Fibroblast of lung (primary cell): ENCODE measurements around the gene ZNF862.
A peak's percentile ranks its signal among the peaks of the same experiment; 100 is the strongest.

ENCODE experiments used
- CTCF ChIP-seq, 2 donors: IDR thresholded peaks in 1 of 2; conservative IDR thresholded peaks in 1 of 2; 1 replicate in 1 of 2; 2 replicates in 1 of 2; pipeline ENCODE4 v1.5.1; 2011 to 2012; ENCODE audit warnings: low read length in 2 of 2, control low read depth in 1 of 2, inconsistent platforms in 1 of 2, low read depth in 1 of 2, mild to moderate bottlenecking in 1 of 2
- EZH2 ChIP-seq: IDR thresholded peaks from 2 replicates; pipeline ENCODE4 v1.5.1; 2012; ENCODE audit warnings: low read length, control low read depth, mild to moderate bottlenecking; ENCODE audit errors: missing control alignments

GRCh38 chr7:149799397-149800168 is 38.6 kb upstream of the ZNF862 start:
- TF ChIP-seq EZH2 (no peak), CTCF (conservative IDR thresholded peaks at IDR 0.05 in 1 of 2, IDR thresholded peaks at IDR 0.05 in 1 of 2; ENCODE audit: low read depth in 1 of 2, low read length in 2 of 2) (peak in 1 of 2 donors; percentile 19)
